H1 (cell line): ENCODE results near the gene ST6GALNAC4. TPM values are rescaled to one million over a fixed set of nuclear protein-coding genes. Genes with fewer than 3 reads are reported as not detected.

Experiments
- CTCF ChIA-PET: fragments of 300-600 bp; sonication (Branson Sonifier 250); formaldehyde crosslinking; loops from one replicate; lab custom pipeline; 2021; ENCODE audit not compliant: partially characterized antibody; lab: Charles Lee
- POLR2A ChIA-PET: fragments of 300-600 bp; sonication (Branson Sonifier 250); formaldehyde crosslinking; loops from one replicate; lab custom pipeline; 2021; ENCODE audit warnings: inconsistent platforms; ENCODE audit not compliant: partially characterized antibody; lab: Charles Lee
- DNase-seq, 2 experiments: peaks; one replicate each; pipeline versions ENCODE4 v3.0.0 to v3.0.0-alpha.2; 2010 to 2022; ENCODE audit warnings: low spot score in 2 of 2, low read depth in 1 of 2, mixed read lengths in 1 of 2
- FAIRE-seq: peaks from 2 replicates; lab custom pipeline; 2011; peaks lifted over from hg19 to GRCh38; lab: Jason Lieb, UNC
- H2AFZ ChIP-seq: 2 replicates; pipeline ENCODE4 v1.8.1; 2012; ENCODE audit warnings: low read length, inconsistent platforms
- H2AK5ac ChIP-seq: 2 replicates; pipeline ENCODE4 v1.6.1; 2013; ENCODE audit warnings: low read depth, low read length
- H2BK120ac ChIP-seq: replicated peaks from 2 replicates; pipeline ENCODE3; 2013; ENCODE audit warnings: low read depth, low read length, inconsistent platforms
- H2BK12ac ChIP-seq: 2 replicates; pipeline ENCODE4 v1.6.1; 2013; ENCODE audit warnings: low read depth, low read length
- H2BK15ac ChIP-seq: 2 replicates; pipeline ENCODE4 v1.6.1; 2013; ENCODE audit warnings: low read length
- H2BK20ac ChIP-seq: 2 replicates; pipeline ENCODE4 v1.6.1; 2013; ENCODE audit warnings: low read length
- H2BK5ac ChIP-seq: 2 replicates; pipeline ENCODE4 v1.6.1; 2013; ENCODE audit warnings: low read depth, low read length
- H3K14ac ChIP-seq: 2 replicates; pipeline ENCODE4 v1.6.1; 2013; ENCODE audit warnings: inconsistent platforms; ENCODE audit not compliant: insufficient read length
- H3K18ac ChIP-seq: 2 replicates; pipeline ENCODE4 v1.6.1; 2013; ENCODE audit warnings: low read length; ENCODE audit errors: extremely low read depth
- H3K23ac ChIP-seq: 2 replicates; pipeline ENCODE4 v1.6.1; 2013; ENCODE audit warnings: inconsistent platforms; ENCODE audit not compliant: insufficient read length
- H3K23me2 ChIP-seq: 2 replicates; pipeline ENCODE4 v1.6.1; 2013; ENCODE audit warnings: low read depth, low read length
- H3K27ac ChIP-seq: 2 replicates; pipeline ENCODE4 v1.6.1; 2011; ENCODE audit warnings: low read depth, low read length, inconsistent platforms
- H3K27me3 ChIP-seq, 4 experiments: replicated peaks in 1 of 4; 1 replicate in 1 of 4; 2 replicates in 3 of 4; pipeline versions ENCODE4 v1.6.1 to v1.8.1; 2011 to 2013; ENCODE audit warnings: low read length in 3 of 4, mild to moderate bottlenecking in 3 of 4, inconsistent platforms in 2 of 4, mixed read lengths in 2 of 4, moderate library complexity in 1 of 4; ENCODE audit not compliant: control insufficient read depth in 3 of 4, insufficient read depth in 3 of 4; ENCODE audit errors: extremely low read depth in 1 of 4
- H3K36me3 ChIP-seq, 4 experiments: 2 replicates each; pipeline versions ENCODE4 v1.6.1 to v1.8.1; 2011 to 2013; ENCODE audit warnings: mild to moderate bottlenecking in 4 of 4, low read length in 3 of 4, moderate library complexity in 2 of 4, control low read depth in 1 of 4, inconsistent platforms in 1 of 4; ENCODE audit not compliant: insufficient read depth in 4 of 4, control insufficient read depth in 2 of 4
- H3K4ac ChIP-seq: replicated peaks from 2 replicates; pipeline ENCODE3; 2013; ENCODE audit warnings: low read length, low read depth, mixed read lengths, inconsistent platforms; ENCODE audit not compliant: insufficient read length
- H3K4me1 ChIP-seq, 4 experiments: replicated peaks in 1 of 4; 1 replicate in 1 of 4; 2 replicates in 3 of 4; pipeline versions ENCODE4 v1.6.1 to v1.8.1; 2011 to 2013; ENCODE audit warnings: low read length in 3 of 4, inconsistent platforms in 2 of 4, mixed read lengths in 1 of 4; ENCODE audit not compliant: insufficient read depth in 4 of 4, control insufficient read depth in 3 of 4
- H3K4me2 ChIP-seq, 2 experiments: 2 replicates each; pipeline versions ENCODE4 v1.6.1 to v1.8.1; 2011 to 2013; ENCODE audit warnings: low read depth in 2 of 2, low read length in 2 of 2, control low read depth in 1 of 2, inconsistent platforms in 1 of 2, mild to moderate bottlenecking in 1 of 2; ENCODE audit not compliant: insufficient read depth in 1 of 2
- H3K4me3 ChIP-seq, 4 experiments: fragments of 200-600, 300-600 bp in 1 of 4; sonication (generic), shearing (Covaris generic), sonication (Bioruptor Twin) in 1 of 4; 2 replicates each; pipeline versions ENCODE4 v1.5.1 to v1.8.1; 2011 to 2016; ENCODE audit warnings: low read length in 4 of 4, low read depth in 3 of 4, control low read depth in 2 of 4, inconsistent platforms in 2 of 4, mild to moderate bottlenecking in 2 of 4, mixed read lengths in 1 of 4, moderate library complexity in 1 of 4; ENCODE audit not compliant: insufficient read depth in 2 of 4; ENCODE audit errors: extremely low read depth in 1 of 4
- H3K56ac ChIP-seq: replicated peaks from 2 replicates; pipeline ENCODE3; 2013; ENCODE audit warnings: low read depth, mild to moderate bottlenecking, mixed read lengths, low read length, inconsistent platforms; ENCODE audit not compliant: insufficient read length
- H3K79me1 ChIP-seq: 2 replicates; pipeline ENCODE4 v1.6.1; 2013; ENCODE audit warnings: low read depth, low read length, control low read depth
- H3K79me2 ChIP-seq, 2 experiments: 2 replicates each; pipeline versions ENCODE4 v1.6.1 to v1.8.1; 2012 to 2013; ENCODE audit warnings: low read length in 2 of 2, mild to moderate bottlenecking in 2 of 2, inconsistent platforms in 1 of 2; ENCODE audit not compliant: insufficient read depth in 2 of 2, control insufficient read depth in 1 of 2
- H3K9ac ChIP-seq, 4 experiments: replicated peaks in 1 of 4; 1 replicate in 1 of 4; 2 replicates in 3 of 4; pipeline versions ENCODE4 v1.6.1 to v1.8.1; 2011 to 2013; ENCODE audit warnings: low read depth in 3 of 4, low read length in 3 of 4, control low read depth in 2 of 4, mild to moderate bottlenecking in 2 of 4, moderate library complexity in 2 of 4, inconsistent platforms in 1 of 4; ENCODE audit errors: extremely low read depth in 1 of 4
- H3K9me3 ChIP-seq, 2 experiments: 2 replicates each; pipeline versions ENCODE4 v1.6.1 to v1.8.1; 2012 to 2013; ENCODE audit warnings: mild to moderate bottlenecking in 2 of 2, moderate library complexity in 2 of 2, control low read depth in 1 of 2, inconsistent platforms in 1 of 2, low read depth in 1 of 2, low read length in 1 of 2, mixed read lengths in 1 of 2; ENCODE audit not compliant: insufficient read depth in 2 of 2
- H4K20me1 ChIP-seq, 2 experiments: replicated peaks in 1 of 2; 2 replicates each; pipeline versions ENCODE3 to v1.8.1; 2011 to 2013; ENCODE audit warnings: inconsistent platforms in 2 of 2, low read length in 2 of 2, mild to moderate bottlenecking in 1 of 2; ENCODE audit not compliant: insufficient read depth in 2 of 2, control insufficient read depth in 1 of 2
- H4K5ac ChIP-seq: 2 replicates; pipeline ENCODE4 v1.6.1; 2013; ENCODE audit warnings: low read length, low read depth, mixed read lengths, inconsistent platforms; ENCODE audit not compliant: insufficient read length
- H4K8ac ChIP-seq: 2 replicates; pipeline ENCODE4 v1.8.0; 2013; ENCODE audit warnings: mild to moderate bottlenecking, moderate library complexity, low read length, inconsistent platforms; ENCODE audit not compliant: insufficient read depth; ENCODE audit errors: extremely low read depth
- H4K91ac ChIP-seq: replicated peaks from 2 replicates; pipeline ENCODE3; 2013; ENCODE audit warnings: low read length, mixed read lengths, inconsistent platforms; ENCODE audit not compliant: insufficient read length
- ASH2L ChIP-seq: fragments of 200-600, 300-600 bp; sonication (generic); IDR thresholded peaks from one replicate; pipeline ENCODE4 v1.7.1; 2017; ENCODE audit warnings: low read length
- BACH1 ChIP-seq: IDR thresholded peaks from 2 replicates; pipeline ENCODE4 v1.6.1; 2012; ENCODE audit warnings: low read length, improper control_type of control experiment
- GABPA ChIP-seq: IDR thresholded peaks from 2 replicates; pipeline ENCODE4 v1.6.1; 2011; ENCODE audit warnings: mild to moderate bottlenecking, low read length, moderate library complexity, borderline replicate concordance; ENCODE audit not compliant: insufficient read depth
- GTF2F1 ChIP-seq: IDR thresholded peaks from 2 replicates; pipeline ENCODE4 v1.6.1; 2012; ENCODE audit warnings: low read depth, low read length, improper control_type of control experiment, borderline replicate concordance
- JUN ChIP-seq: IDR thresholded peaks from 2 replicates; pipeline ENCODE4 v1.6.1; 2011; ENCODE audit warnings: low read depth, mild to moderate bottlenecking, improper control_type of control experiment, low read length
- KDM5A ChIP-seq: fragments of 200-600 bp; IDR thresholded peaks from 2 replicates; pipeline ENCODE4 v1.7.1; 2012; ENCODE audit warnings: mild to moderate bottlenecking, low read length, inconsistent platforms, mixed read lengths
- POLR2AphosphoS5 ChIP-seq: IDR thresholded peaks from 2 replicates; pipeline ENCODE4 v1.6.1; 2011; ENCODE audit warnings: low read depth, low read length
- SP2 ChIP-seq: IDR thresholded peaks from 2 replicates; pipeline ENCODE4 v1.6.1; 2012; ENCODE audit warnings: mild to moderate bottlenecking, low read length, inconsistent platforms
- SUZ12 ChIP-seq: fragments of 200-600 bp; sonication (generic); IDR thresholded peaks from 2 replicates; pipeline ENCODE4 v1.6.1; 2012; ENCODE audit warnings: mild to moderate bottlenecking, inconsistent platforms, low read length, moderate library complexity, mixed read lengths
- WGBS, 2 experiments: shearing (Covaris generic) in 1 of 2; methylation state at CpG; one replicate each; pipeline versions ENCODE4 v1.1.6 to v1.1.7; 2013 to 2015; ENCODE audit warnings: low lambda C conversion rate in 2 of 2, mixed read lengths in 2 of 2, inconsistent platforms in 1 of 2, low coverage in 1 of 2, missing lambda C conversion rate in 1 of 2; ENCODE audit not compliant: insufficient replicate concordance in 2 of 2, insufficient coverage in 1 of 2, insufficient read length in 1 of 2; ENCODE audit errors: extremely low coverage in 1 of 2, missing lambda C conversion rate in 1 of 2; 5-methylcytosine and 5-hydroxymethylcytosine counted together
- polyA plus RNA-seq, 7 experiments: library from polyadenylated mRNA; depleted of rRNA in 3 of 7; stranded (reverse) in 5 of 7; unstranded in 2 of 7; fragments of >200 nt in 5 of 7; fragments of 200-250 nt in 2 of 7; gene quantifications; 1 replicate in 5 of 7; 2 replicates in 1 of 7; 4 replicates in 1 of 7; pipeline versions ENCODE4 v1.2.1 to v1.2.3, GENCODE V29; 2011 to 2013; ENCODE audit warnings: missing spikeins in 2 of 7, mixed read lengths in 2 of 7
- total RNA-seq: library from RNA; stranded (reverse); fragmentation: NEBNext Ultra II Directional; extraction: Animal tissue kit (Norgen Biotek cat#: 25700); gene quantifications from 2 replicates; pipeline ENCODE4 v1.2.1, GENCODE V29; 2021
- TF ChIP-seq, protein P1 (sequence below): IDR thresholded peaks from 2 replicates; pipeline ENCODE4 v1.6.1; 2012; ENCODE audit warnings: inconsistent platforms
- TF ChIP-seq, protein P2 (sequence below), 3 experiments: IDR thresholded peaks; 1 replicate in 2 of 3; 2 replicates in 1 of 3; pipeline versions ENCODE4 v1.5.1 to v1.6.1; 2011; ENCODE audit warnings: low read length in 3 of 3, mild to moderate bottlenecking in 3 of 3, inconsistent platforms in 2 of 3, low read depth in 1 of 3, moderate library complexity in 1 of 3; ENCODE audit not compliant: insufficient read depth in 1 of 3; ENCODE audit errors: control extremely low read depth in 1 of 3

Gene ST6GALNAC4
- total and polyA plus RNA-seq, 2 of the 8 experiments (the other 6 are each of a cell fraction or from before 2014, with no cell fraction given): 21.8 to 34.1 TPM

DNA sequence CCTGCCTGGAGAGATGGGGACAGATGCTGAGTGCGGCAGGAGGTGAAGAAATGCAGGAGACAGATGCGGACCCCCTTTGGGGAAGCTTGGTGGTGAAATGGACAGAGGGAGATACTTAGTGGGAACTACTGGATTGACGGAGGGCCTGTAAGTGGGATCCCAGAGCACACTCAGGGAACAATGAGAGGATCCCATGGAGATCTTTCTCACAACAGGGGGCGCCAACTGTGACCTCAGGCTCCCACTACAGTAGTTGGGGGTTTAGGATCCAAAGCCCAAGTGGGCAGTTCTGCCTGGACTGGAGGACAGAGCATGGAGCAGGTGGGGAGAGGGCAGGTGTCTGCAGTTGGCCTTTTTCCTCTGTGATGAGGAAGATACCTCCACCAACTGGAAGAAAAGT is 17.4 kb upstream of the ST6GALNAC4 start:
- Histone ChIP-seq H3K9ac (no peak overlapping the region), H3K79me1 (peaks cover 10% of the 10 kb centered on the region), H2BK20ac (no peak overlapping the region), H4K91ac (no peak overlapping the region), H3K27ac (no peak overlapping the region), H4K5ac (no peak overlapping the region), H3K56ac (no peak overlapping the region), H3K4me1 (peaks cover 13 to 23% (median 18%) of the 10 kb centered on the region in 4 experiments), H3K79me2 (peaks cover 0 to 15% of the 10 kb centered on the region in 2 experiments; a peak in 1 of 4 replicates), H3K14ac (no peak overlapping the region), H3K36me3 (peaks cover 0 to 3% (median 0%) of the 10 kb centered on the region in 4 experiments; a peak in 2 of 8 replicates), H2BK120ac (no peak overlapping the region), H3K18ac (no peak overlapping the region; the same call in 1 of the 2 replicates), H2BK15ac (no peak overlapping the region), H2AFZ (no peak overlapping the region), H2BK12ac (no peak overlapping the region), H3K23ac (no peak overlapping the region), H3K27me3 (peaks cover 0 to 7% (median 3%) of the 10 kb centered on the region in 4 experiments; a peak in 4 of 7 replicates), H3K23me2 (peaks cover 20% of the 10 kb centered on the region; the same call in 1 of the 2 replicates), H3K4me2 (no peak overlapping the region), H3K4ac (no peak overlapping the region), H3K9me3 (no peaks in the 10 kb centered on the region), H2AK5ac (no peak overlapping the region), H3K4me3 (no peak overlapping the region), H2BK5ac (no peak overlapping the region), H4K8ac (no peak overlapping the region; the same call in 1 of the 2 replicates), H4K20me1 (peaks cover 1 to 22% of the 10 kb centered on the region in 2 experiments)
- CTCF ChIA-PET: interaction anchor here (1.0 to 35.5 kb wide), 5 partner anchors 8 to 325 kb away, joined by 3 to 825 read pairs (median 5); no protein-coding TSS in a partner anchor
- POLR2A ChIA-PET: interaction anchor here (1.7 kb wide), 1 partner anchor 8 kb away, joined by 4 read pairs; no protein-coding TSS in a partner anchor
- 80% methylated on average over 4 of the region's 4 CpGs; no CpG with 5 or more reads in 1 of the 2 experiments for WGBS, 2 experiments
- no peak for FAIRE-seq
- DNase-seq: no peak
- TF ChIP-seq GABPA (no peak), SP2 (no peak), GTF2F1 (no peak), POLR2AphosphoS5 (no peak), KDM5A (no peak), JUN (no peak), SUZ12 (no peak), BACH1 (no peak), ASH2L (no peak)
- TF ChIP-seq, protein P1, sequence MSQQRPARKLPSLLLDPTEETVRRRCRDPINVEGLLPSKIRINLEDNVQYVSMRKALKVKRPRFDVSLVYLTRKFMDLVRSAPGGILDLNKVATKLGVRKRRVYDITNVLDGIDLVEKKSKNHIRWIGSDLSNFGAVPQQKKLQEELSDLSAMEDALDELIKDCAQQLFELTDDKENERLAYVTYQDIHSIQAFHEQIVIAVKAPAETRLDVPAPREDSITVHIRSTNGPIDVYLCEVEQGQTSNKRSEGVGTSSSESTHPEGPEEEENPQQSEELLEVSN: no peak
- TF ChIP-seq, protein P2, sequence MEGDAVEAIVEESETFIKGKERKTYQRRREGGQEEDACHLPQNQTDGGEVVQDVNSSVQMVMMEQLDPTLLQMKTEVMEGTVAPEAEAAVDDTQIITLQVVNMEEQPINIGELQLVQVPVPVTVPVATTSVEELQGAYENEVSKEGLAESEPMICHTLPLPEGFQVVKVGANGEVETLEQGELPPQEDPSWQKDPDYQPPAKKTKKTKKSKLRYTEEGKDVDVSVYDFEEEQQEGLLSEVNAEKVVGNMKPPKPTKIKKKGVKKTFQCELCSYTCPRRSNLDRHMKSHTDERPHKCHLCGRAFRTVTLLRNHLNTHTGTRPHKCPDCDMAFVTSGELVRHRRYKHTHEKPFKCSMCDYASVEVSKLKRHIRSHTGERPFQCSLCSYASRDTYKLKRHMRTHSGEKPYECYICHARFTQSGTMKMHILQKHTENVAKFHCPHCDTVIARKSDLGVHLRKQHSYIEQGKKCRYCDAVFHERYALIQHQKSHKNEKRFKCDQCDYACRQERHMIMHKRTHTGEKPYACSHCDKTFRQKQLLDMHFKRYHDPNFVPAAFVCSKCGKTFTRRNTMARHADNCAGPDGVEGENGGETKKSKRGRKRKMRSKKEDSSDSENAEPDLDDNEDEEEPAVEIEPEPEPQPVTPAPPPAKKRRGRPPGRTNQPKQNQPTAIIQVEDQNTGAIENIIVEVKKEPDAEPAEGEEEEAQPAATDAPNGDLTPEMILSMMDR (IDR thresholded peaks at IDR 0.05; ENCODE audit: control extremely low read depth in 1 of 3, insufficient read depth in 1 of 3, low read depth in 1 of 3, low read length in 3 of 3): no peak
